BJ (cell line): ENCODE data around the gene ZNF555. TPM values are rescaled to one million over a fixed set of nuclear protein-coding genes. Genes with fewer than 3 reads are reported as not detected.
"Not testable (repeated sequence)": the region's sequence is repeated elsewhere in the genome, so short reads cannot be mapped to it uniquely, and the experiment has no call there.

Source experiments
- CTCF ChIA-PET: fragments of 350-600 bp; formaldehyde crosslinking; extraction: SDS; loops from one replicate; lab custom pipeline; 2021; ENCODE audit warnings: antibody characterized with exemption, inconsistent platforms; lab: Yijun Ruan, JAX
- POLR2A ChIA-PET: fragments of 300-600 bp; sonication (Branson Sonifier 250); formaldehyde crosslinking; extraction: SDS; loops from one replicate; lab custom pipeline; 2021; ENCODE audit warnings: antibody characterized with exemption; lab: Charles Lee
- DNase-seq: peaks from one replicate; pipeline ENCODE4 v3.0.0-alpha.2; 2011; ENCODE audit warnings: low read depth
- H3K27me3 ChIP-seq: 2 replicates; pipeline ENCODE4 v1.6.0; 2011; ENCODE audit warnings: low read length; ENCODE audit not compliant: control insufficient read depth, insufficient read depth
- H3K36me3 ChIP-seq: 2 replicates; pipeline ENCODE4 v1.5.1; 2011; ENCODE audit warnings: low read length; ENCODE audit not compliant: control insufficient read depth, insufficient read depth
- H3K4me3 ChIP-seq: 2 replicates; pipeline ENCODE4 v1.5.1; 2011; ENCODE audit warnings: low read depth, mild to moderate bottlenecking, control low read depth, low read length
- CTCF ChIP-seq: IDR thresholded peaks from 2 replicates; pipeline ENCODE4 v1.5.1; 2011; ENCODE audit warnings: low read depth, mild to moderate bottlenecking, control low read depth, inconsistent platforms, low read length, moderate library complexity; ENCODE audit not compliant: insufficient read depth
- polyA plus RNA-seq: library from polyadenylated mRNA; depleted of rRNA; stranded (reverse); fragments of >200 nt; gene quantifications from 2 replicates; pipeline ENCODE4 v1.2.3, GENCODE V29; 2011

ZNF555 gene
- polyA plus RNA-seq, 1 experiment, result 3.0 TPM

- Histone ChIP-seq H3K4me3 (no peak overlapping the region), H3K36me3 (no peaks in the 10 kb centered on the region), H3K27me3 (no peaks in the 10 kb centered on the region)
- no peak for TF ChIP-seq CTCF
- no peak for DNase-seq
- POLR2A ChIA-PET, result no interaction called here
- CTCF ChIA-PET, result interaction anchor here (1.1 to 2.0 kb wide), 3 partner anchors 30 to 237 kb away, joined by 3 to 6 read pairs (median 3); no protein-coding TSS in a partner anchor
These were observed 44.5 kb downstream of the ZNF555 start for GRCh38 chr19:2885736-2886135.

- DNase-seq, result peak; percentile 29
- ChIA-PET CTCF (interaction anchor here (0.6 to 2.1 kb wide), 21 partner anchors 8 to 239 kb away, joined by 3 to 22 read pairs (median 4); partner anchors contain the start of genes ZNF554, ZNF556 and ZNF57), POLR2A (no interaction called here)
- Histone ChIP-seq H3K4me3 (no peak overlapping the region), H3K36me3 (no peaks in the 10 kb centered on the region), H3K27me3 (no peaks in the 10 kb centered on the region)
- peak; percentile 69 for TF ChIP-seq CTCF
These were observed 46.2 kb downstream of the ZNF555 start for GRCh38 chr19:2887391-2887914.

GRCh38 chr19:2888731-2889224, 47.5 kb downstream of the ZNF555 start:
- Histone ChIP-seq H3K36me3 (no peaks in the 10 kb centered on the region), H3K27me3 (no peaks in the 10 kb centered on the region), H3K4me3 (peak overlapping the region; percentile 22)
- ChIA-PET CTCF (interaction anchor here (1.4 to 2.1 kb wide), 5 partner anchors 8 to 238 kb away, joined by 3 to 22 read pairs (median 6); no protein-coding TSS in a partner anchor), POLR2A (no interaction called here)
- DNase-seq, result no peak
- no peak for TF ChIP-seq CTCF

- H3K36me3 ChIP-seq, DNase-seq, H3K4me3 ChIP-seq, H3K27me3 ChIP-seq, CTCF ChIA-PET, POLR2A ChIA-PET: not testable (repeated sequence)
These were observed 49.3 kb downstream of the ZNF555 start for GRCh38 chr19:2890531-2890930.

GRCh38 chr19:2896694-2897093, 55.4 kb downstream of the ZNF555 start:
- no peak for DNase-seq
- Histone ChIP-seq H3K4me3 (no peak overlapping the region), H3K36me3 (no peaks in the 10 kb centered on the region), H3K27me3 (no peaks in the 10 kb centered on the region)
- no peak for TF ChIP-seq CTCF
- ChIA-PET POLR2A (no interaction called here), CTCF (interaction anchor here (1.6 kb wide), 1 partner anchor 9 kb away, joined by 6 read pairs; no protein-coding TSS in a partner anchor)
